Measurements from ENCODE around the gene IDH2. TPM values are rescaled to one million over a fixed set of nuclear protein-coding genes. Genes with fewer than 3 reads are reported as not detected.

IDH2 gene
- total RNA-seq, 1 donor: 28.6 TPM

- no peak for TF ChIP-seq CTCF (IDR thresholded peaks at IDR 0.05; ENCODE audit: insufficient read depth, low read length)
- H3K4me3 ChIP-seq (ENCODE audit: low read depth, low read length): no peak overlapping the region
- DNase-seq (ENCODE audit: low read depth): no peak
Measured at GRCh38 chr15:90078965-90079364, 23.3 kb downstream of the IDH2 start.

GRCh38 chr15:90076716-90077115 is 25.6 kb downstream of the IDH2 start:
- TF ChIP-seq CTCF (IDR thresholded peaks at IDR 0.05; ENCODE audit: insufficient read depth, low read length): no peak
- DNase-seq (ENCODE audit: low read depth): no peak
- H3K4me3 ChIP-seq (ENCODE audit: low read depth, low read length): no peak overlapping the region

GRCh38 chr15:90075420-90076289 is 26.6 kb downstream of the IDH2 start:
- no peak for DNase-seq (ENCODE audit: low read depth)
- no peak for TF ChIP-seq CTCF (IDR thresholded peaks at IDR 0.05; ENCODE audit: insufficient read depth, low read length)

GRCh38 chr15:90074916-90075315 is 27.4 kb downstream of the IDH2 start:
- H3K4me3 ChIP-seq (ENCODE audit: low read depth, low read length): no peak overlapping the region
- DNase-seq (ENCODE audit: low read depth): no peak
- TF ChIP-seq CTCF (IDR thresholded peaks at IDR 0.05; ENCODE audit: insufficient read depth, low read length): no peak

More at GRCh38 chr15:90075420-90076289, 26.6 kb downstream of the IDH2 start:
- no peak overlapping the region for H3K4me3 ChIP-seq (ENCODE audit: low read depth, low read length)

- TF ChIP-seq CTCF (IDR thresholded peaks at IDR 0.05; ENCODE audit: insufficient read depth, low read length): no peak
- H3K4me3 ChIP-seq (ENCODE audit: low read depth, low read length): no peak overlapping the region
- DNase-seq (ENCODE audit: low read depth): no peak
Measured at GRCh38 chr15:90074023-90074422, 28.2 kb downstream of the IDH2 start.

- DNase-seq (ENCODE audit: low read depth): no peak
- no peak overlapping the region for H3K4me3 ChIP-seq (ENCODE audit: low read depth, low read length)
- no peak for TF ChIP-seq CTCF (IDR thresholded peaks at IDR 0.05; ENCODE audit: insufficient read depth, low read length)
Measured at GRCh38 chr15:90072978-90073640, 29.2 kb downstream of the IDH2 start.
